ENCODE measurements around the gene PCYT2. TPM values are rescaled to one million over a fixed set of nuclear protein-coding genes. Genes with fewer than 3 reads are reported as not detected.

Gene PCYT2
- total RNA-seq, 1 experiment from 2014 or later: 30.4 TPM

DNA sequence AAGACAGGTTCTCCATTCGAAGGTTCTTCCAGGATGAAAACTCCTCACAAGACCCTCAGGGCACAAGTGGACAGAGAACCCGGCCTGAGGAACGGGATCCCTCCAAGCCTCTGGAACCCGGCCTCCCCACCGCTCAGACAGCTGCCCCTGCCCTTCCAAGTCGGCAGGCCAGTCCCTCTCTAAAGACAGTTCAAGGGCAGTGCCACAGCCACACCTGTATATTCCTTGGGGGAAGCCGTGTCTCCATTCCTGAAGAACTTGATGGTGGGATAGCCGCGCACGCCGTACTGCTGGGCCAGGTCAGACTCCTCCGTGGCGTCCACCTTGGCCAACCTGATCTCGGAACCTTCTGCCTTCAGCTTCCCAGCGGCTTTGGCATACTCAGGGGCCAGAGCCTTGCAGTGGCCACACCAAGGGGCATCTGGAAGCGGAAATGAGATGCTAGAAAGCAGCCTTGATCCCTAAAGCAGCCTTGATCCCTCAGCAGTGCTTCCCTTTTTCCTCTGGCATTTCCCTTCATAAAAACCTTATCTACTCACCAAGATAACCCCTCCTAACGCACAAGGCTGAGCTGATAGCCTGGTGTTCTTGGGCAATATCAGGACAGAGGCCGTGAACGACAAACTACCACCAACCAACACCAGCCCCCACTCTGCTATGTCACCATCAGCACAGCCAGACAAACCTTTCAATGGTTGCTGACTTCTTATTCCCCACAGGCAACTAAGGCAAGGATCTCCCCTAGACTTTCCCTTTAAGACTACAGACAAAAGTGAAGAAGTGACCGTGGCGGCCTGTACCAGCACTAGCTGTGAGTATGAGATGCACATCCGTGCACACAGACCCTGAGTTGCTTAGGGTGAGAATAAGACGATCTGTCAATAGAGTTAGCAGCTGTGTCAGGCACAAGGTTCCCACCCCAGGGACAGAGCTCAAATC is 52.0 kb downstream of the PCYT2 start:
- peak; percentile 33 for DNase-seq (ENCODE audit: low read depth)

- DNase-seq (ENCODE audit: low read depth): peak; percentile 72
Measured at GRCh38 chr17:81858170-81858966, 52.8 kb downstream of the PCYT2 start.

DNA sequence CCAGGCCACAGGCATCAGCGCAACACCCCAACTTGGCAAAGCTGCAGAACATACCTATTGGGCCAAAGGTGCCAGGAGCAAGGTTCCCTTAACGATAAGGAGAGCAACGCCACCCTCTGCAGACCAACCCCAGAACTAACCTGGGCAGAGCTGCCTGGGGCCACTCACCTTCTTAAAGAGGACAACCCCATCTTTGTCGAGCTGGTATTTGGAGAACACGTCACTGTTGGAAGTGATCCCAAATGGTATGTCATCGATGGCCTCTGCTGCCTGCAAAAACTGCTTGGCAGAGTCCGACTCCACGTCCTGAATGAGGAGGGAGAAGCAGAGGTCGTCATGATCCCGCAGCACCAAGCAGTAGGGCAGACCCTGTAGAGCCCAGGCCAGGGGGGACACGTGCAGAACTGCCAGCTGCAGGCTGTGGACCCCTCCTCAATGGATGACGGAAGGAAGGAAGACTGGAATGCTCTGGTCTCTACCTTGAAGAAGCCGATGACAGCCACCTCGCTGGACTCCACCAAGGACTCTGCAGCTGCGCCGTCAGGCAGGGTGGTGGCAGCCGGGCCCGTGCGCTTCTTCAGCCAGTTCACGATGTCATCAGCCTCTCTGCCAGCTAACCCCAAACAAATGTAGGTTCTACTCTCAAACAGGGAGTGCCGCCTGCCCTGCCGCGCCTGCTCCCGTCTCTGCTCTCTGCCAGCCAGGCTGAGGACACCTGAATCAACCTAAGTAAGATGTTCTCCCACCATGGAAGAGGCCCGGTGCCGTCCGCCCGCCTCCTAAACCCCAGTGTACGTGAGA is 56.0 kb downstream of the PCYT2 start:
- no peak for DNase-seq (ENCODE audit: low read depth)

DNA sequence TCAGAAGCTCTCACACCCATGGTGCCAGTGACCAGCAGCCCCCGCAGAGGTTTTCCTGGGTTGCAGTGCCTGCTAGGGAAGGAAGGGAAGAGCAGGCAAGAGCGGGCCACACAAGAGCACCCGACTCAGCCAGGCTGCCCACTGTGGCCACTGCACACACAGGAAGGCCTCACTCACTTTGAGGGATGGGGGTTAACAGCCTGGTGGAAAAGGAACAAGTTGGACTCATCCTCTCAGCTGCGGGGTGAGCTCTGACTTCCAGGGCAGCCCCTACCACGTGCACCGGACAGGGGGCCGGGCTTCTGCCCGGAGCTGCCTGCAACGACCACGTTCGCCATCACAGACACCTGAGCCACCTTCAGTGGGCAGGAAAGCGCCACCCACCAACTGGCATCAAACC is 59.0 kb downstream of the PCYT2 start:
- DNase-seq (ENCODE audit: low read depth): no peak

DNA sequence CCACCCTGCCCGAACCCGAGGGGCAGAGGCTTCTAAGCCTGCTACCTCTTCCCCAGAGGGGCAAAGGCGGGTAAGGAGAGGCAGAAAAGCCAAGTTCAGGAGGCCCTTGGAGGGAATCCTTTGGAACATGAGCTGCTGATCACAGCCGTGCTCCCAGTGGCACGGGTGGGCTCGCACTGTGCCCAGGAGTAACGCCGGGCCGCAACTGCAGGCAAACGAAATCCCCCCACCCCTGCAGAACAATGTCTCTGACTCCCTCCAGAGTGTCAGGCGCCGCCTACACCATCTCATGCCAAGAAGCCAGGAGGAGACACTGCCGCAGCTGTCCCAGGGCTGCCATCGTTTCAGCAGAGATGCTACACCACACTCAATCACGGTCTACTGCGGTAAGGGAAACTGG is 59.8 kb downstream of the PCYT2 start:
- no peak for DNase-seq (ENCODE audit: low read depth)

Other genes with a start within 250 kb of the PCYT2 start
- gene OXLD1, start 244.8 kb downstream of the PCYT2 start, total RNA-seq (2014; rRNA removed): 54.1 and 54.8 TPM in 2 replicates
- 25.2 and 28.2 TPM in 2 replicates for gene CCDC137, start 244.7 kb downstream of the PCYT2 start, total RNA-seq (2014; rRNA removed)
- gene ARL16, start 227.6 kb downstream of the PCYT2 start, total RNA-seq (2014; rRNA removed): 39.6 and 42.9 TPM in 2 replicates
- gene HGS, start 227.4 kb downstream of the PCYT2 start, total RNA-seq (2014; rRNA removed): 157 and 200 TPM in 2 replicates
- 23.4 and 31.3 TPM in 2 replicates for gene MRPL12, start 208.0 kb downstream of the PCYT2 start, total RNA-seq (2014; rRNA removed)
- gene SLC25A10, start 199.1 kb downstream of the PCYT2 start, total RNA-seq (2014; rRNA removed): 37.3 and 37.8 TPM in 2 replicates
- gene GCGR, start 107.2 kb downstream of the PCYT2 start, total RNA-seq (2014; rRNA removed): not detected in 2 replicates
- gene MCRIP1, start 78.1 kb downstream of the PCYT2 start, total RNA-seq (2014; rRNA removed): 106 TPM in 2 replicates
- 1.0 TPM in 1 of 2 replicates, not detected in the other for gene PPP1R27, start 76.3 kb downstream of the PCYT2 start, total RNA-seq (2014; rRNA removed)
- gene P4HB, start 50.9 kb downstream of the PCYT2 start, total RNA-seq (2014; rRNA removed): 1,598 and 3,461 TPM in 2 replicates
- 303 and 305 TPM in 2 replicates for gene ARHGDIA, start 40.1 kb downstream of the PCYT2 start, total RNA-seq (2014; rRNA removed)
- gene ALYREF, start 19.8 kb downstream of the PCYT2 start, total RNA-seq (2014; rRNA removed): 184 and 190 TPM in 2 replicates
- gene ANAPC11, start 19.7 kb downstream of the PCYT2 start, total RNA-seq (2014; rRNA removed): 194 and 234 TPM in 2 replicates
- gene NPB, start 9.2 kb downstream of the PCYT2 start, total RNA-seq (2014; rRNA removed): 0.86 and 2.9 TPM in 2 replicates
- gene SIRT7, start 6.8 kb upstream of the PCYT2 start, total RNA-seq (2014; rRNA removed): 17.3 and 20.0 TPM in 2 replicates
- gene MAFG, start 16.3 kb upstream of the PCYT2 start, total RNA-seq (2014; rRNA removed): 18.8 and 19.7 TPM in 2 replicates
- gene PYCR1, start 25.9 kb upstream of the PCYT2 start, total RNA-seq (2014; rRNA removed): 59.1 and 81.4 TPM in 2 replicates
- gene MYADML2, start 35.8 kb upstream of the PCYT2 start, total RNA-seq (2014; rRNA removed): not detected in 2 replicates
- gene NOTUM, start 49.8 kb upstream of the PCYT2 start, total RNA-seq (2014; rRNA removed): 0.75 and 0.90 TPM in 2 replicates
- gene ASPSCR1, start 66.2 kb upstream of the PCYT2 start, total RNA-seq (2014; rRNA removed): 25.9 and 30.3 TPM in 2 replicates
- gene CENPX, start 111.5 kb upstream of the PCYT2 start, total RNA-seq (2014; rRNA removed): 142 and 155 TPM in 2 replicates
- 26.1 and 28.5 TPM in 2 replicates for gene LRRC45, start 111.9 kb upstream of the PCYT2 start, total RNA-seq (2014; rRNA removed)
- gene RAC3, start 120.3 kb upstream of the PCYT2 start, total RNA-seq (2014; rRNA removed): 18.1 and 28.7 TPM in 2 replicates
- 88.0 and 90.5 TPM in 2 replicates for gene DCXR, start 126.3 kb upstream of the PCYT2 start, total RNA-seq (2014; rRNA removed)
- gene RFNG, start 140.4 kb upstream of the PCYT2 start, total RNA-seq (2014; rRNA removed): 31.5 and 35.1 TPM in 2 replicates
- gene GPS1, start 140.5 kb upstream of the PCYT2 start, total RNA-seq (2014; rRNA removed): 144 and 149 TPM in 2 replicates
- gene DUS1L, start 154.4 kb upstream of the PCYT2 start, total RNA-seq (2014; rRNA removed): 75.8 and 86.1 TPM in 2 replicates
- 69.0 and 69.2 TPM in 2 replicates for gene FASN, start 186.8 kb upstream of the PCYT2 start, total RNA-seq (2014; rRNA removed)

Data from LHCN-M2 (cell line).